Cerebellar nuclear complex (tissue), 1 donor: Measurements from ENCODE around the gene FABP1.

ENCODE experiments used
- DNase-seq, 2 experiments: peaks; one replicate each; lab custom pipeline; 2025; lab: John Stamatoyannopoulos, UW

Gene FABP1

GRCh38 chr2:88115825-88116518 is 11.9 kb downstream of the FABP1 start:
- DNase-seq: no peak

GRCh38 chr2:88114889-88115288 is 13.0 kb downstream of the FABP1 start:
- no peak for DNase-seq

GRCh38 chr2:88113069-88113468 is 14.8 kb downstream of the FABP1 start:
- DNase-seq: no peak

GRCh38 chr2:88110830-88111229 is 17.0 kb downstream of the FABP1 start:
- DNase-seq: no peak

- no peak for DNase-seq
Observed at GRCh38 chr2:88108796-88109195, 19.1 kb downstream of the FABP1 start.

GRCh38 chr2:88100489-88100858 is 27.4 kb downstream of the FABP1 start:
- no peak for DNase-seq

GRCh38 chr2:88099798-88100488 is 27.9 kb downstream of the FABP1 start:
- DNase-seq: no peak

GRCh38 chr2:88098558-88098900 is 29.3 kb downstream of the FABP1 start:
- no peak for DNase-seq

GRCh38 chr2:88097891-88098557 is 29.8 kb downstream of the FABP1 start:
- DNase-seq: no peak

- DNase-seq: no peak
Observed at GRCh38 chr2:88097192-88097591, 30.7 kb downstream of the FABP1 start.

- DNase-seq: no peak
Observed at GRCh38 chr2:88096708-88097107, 31.2 kb downstream of the FABP1 start.

- no peak for DNase-seq
Observed at GRCh38 chr2:88095022-88095421, 32.8 kb downstream of the FABP1 start.

GRCh38 chr2:88092773-88093172 is 35.1 kb downstream of the FABP1 start:
- DNase-seq: no peak

GRCh38 chr2:88091943-88092342 is 35.9 kb downstream of the FABP1 start:
- DNase-seq: no peak

- DNase-seq: no peak
Observed at GRCh38 chr2:88090446-88091283, 37.2 kb downstream of the FABP1 start.

GRCh38 chr2:88088999-88089398 is 38.9 kb downstream of the FABP1 start:
- DNase-seq: no peak

GRCh38 chr2:88087763-88088162 is 40.1 kb downstream of the FABP1 start:
- no peak for DNase-seq

GRCh38 chr2:88087073-88087472 is 40.8 kb downstream of the FABP1 start:
- DNase-seq: no peak

- DNase-seq: no peak
Observed at GRCh38 chr2:88086401-88086800, 41.5 kb downstream of the FABP1 start.

GRCh38 chr2:88085602-88086001 is 42.3 kb downstream of the FABP1 start:
- DNase-seq: no peak

- DNase-seq: no peak
Observed at GRCh38 chr2:88085099-88085498, 42.8 kb downstream of the FABP1 start.

- no peak for DNase-seq
Observed at GRCh38 chr2:88082781-88083180, 45.1 kb downstream of the FABP1 start.
